HG03025 (cell line): Measurements from ENCODE around the gene CNTNAP5.

ENCODE experiments used
- ATAC-seq: cut with Tn5 transposase; IDR thresholded peaks from one replicate; pipeline ENCODE4 v1.9.1; 2021; ENCODE audit warnings: mild to moderate bottlenecking, moderate library complexity; ENCODE audit not compliant: unreplicated experiment, low FRiP score

The CNTNAP5 gene

DNA sequence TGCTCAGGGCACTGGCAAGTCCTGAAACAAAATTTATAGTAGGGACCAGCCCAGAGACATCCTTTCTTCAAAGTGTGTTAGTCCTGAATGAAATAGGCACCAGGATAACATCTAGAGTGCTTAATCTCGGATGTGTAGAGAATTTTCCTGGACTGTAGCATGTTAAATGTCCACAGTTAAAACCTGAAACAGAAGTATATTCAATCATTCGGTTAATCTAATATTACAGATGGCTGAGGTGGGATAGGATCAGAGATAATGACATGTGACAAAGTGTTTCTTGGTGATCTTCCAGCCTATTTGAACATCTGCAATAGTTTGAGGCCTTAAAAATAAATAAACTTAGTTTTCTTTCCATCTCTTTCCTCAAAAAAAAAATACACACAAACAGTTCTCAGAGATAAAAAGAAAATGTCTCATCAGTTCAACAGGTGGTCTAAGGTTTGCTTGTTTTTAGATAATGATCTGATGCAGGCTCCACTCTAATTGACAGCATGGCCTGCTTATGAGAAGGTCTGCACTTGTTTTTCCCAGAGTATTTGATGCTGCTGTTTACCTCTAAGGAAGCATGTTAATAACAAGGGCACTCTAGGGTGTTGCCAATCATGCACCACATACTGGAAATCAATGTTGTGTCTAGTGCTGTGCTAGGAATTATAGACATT lies 25.9 kb downstream of the CNTNAP5 start:
- ATAC-seq, result no peak

DNA sequence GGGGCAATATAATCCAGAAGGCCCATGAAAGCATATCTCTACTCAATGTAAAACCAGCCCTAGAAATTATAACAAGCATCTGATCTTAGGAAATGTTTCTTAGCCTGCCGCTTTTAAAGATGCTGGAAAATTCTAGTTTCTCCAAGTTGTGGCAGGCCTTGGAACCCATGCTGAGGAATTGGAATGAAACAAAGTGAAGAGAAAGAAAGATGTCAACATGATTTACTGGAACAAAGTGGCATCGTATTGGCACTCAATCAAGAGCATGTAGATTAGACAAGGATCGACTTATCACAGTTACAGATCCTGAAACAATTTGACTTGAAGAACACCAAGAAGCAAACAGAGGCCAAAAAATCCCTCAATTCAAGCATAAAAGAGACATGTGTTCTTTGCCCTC lies 28.7 kb downstream of the CNTNAP5 start:
- ATAC-seq, result no peak

DNA sequence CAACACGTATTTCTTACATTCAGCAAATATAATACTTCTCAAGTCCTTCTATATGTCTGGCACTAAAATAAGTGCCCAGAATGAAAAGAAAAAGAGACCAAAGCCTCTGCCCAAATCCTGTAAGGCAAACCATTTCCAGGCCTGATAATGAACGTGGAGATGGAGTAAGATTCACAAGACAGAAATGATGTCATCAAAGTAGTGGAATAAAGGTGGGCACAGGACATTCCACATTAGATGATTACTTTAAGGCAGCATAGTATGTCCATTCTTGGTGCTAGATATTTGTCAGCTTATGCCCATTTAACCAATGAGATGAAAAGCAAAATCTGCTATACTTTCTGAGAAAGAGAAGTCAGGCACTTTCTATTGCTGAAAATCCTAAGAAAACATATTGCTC lies 38.5 kb downstream of the CNTNAP5 start:
- no peak for ATAC-seq

DNA sequence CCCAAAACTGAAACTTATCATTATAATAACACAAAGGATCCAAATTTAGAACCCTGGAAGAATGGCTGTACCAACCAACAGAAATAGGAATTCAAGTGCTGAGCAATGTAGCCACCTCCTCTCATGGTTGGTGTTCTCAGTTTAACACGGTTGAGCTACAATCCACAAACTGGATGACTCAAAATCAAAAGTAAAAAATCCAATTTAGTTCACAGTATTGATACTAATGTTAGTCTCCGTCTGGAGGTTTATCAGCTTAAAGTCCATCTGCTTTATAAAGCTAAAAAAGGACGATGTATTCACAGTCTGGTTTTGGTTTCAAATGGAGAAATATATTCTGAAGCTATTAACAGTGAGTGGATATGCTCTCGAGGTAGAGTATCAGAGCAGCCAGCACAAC lies 40.5 kb downstream of the CNTNAP5 start:
- no peak for ATAC-seq

DNA sequence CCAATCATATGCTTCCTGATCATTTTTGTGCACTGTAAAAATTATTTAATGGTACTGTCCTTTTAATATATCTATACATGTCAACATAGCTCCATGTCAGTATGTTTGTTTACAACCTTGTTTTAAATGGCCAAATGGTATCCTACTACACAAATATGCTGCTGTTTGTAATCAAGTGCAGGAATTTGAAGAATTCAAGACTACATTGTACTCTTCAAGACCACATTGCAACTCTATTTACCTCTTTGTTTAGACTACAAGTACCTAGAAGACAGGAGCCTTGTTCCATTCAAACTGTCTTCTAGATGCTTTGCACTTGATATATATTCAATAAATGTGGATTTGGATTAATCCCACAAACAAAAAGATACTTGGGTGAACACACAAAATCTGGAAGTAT lies 41.7 kb downstream of the CNTNAP5 start:
- no peak for ATAC-seq

DNA sequence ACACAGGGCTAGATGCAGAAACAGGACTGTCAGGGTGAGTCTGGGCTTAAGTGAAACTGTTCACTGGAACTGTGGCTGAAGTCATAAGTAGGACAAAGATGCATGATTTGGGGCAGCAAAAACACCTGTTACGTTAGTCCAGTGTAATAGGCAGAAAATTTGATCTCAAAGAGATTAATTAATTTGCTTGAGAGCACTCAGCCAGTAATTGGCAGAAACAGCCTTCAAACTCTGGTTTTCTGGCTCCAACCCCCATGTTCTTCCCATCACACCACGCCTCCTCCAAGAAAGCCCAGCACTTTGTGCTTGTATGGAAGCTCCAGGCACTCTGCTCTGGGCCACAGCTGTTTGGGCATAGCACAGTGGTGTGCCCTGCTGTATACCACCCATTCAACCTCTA lies 54.0 kb downstream of the CNTNAP5 start:
- no peak for ATAC-seq

DNA sequence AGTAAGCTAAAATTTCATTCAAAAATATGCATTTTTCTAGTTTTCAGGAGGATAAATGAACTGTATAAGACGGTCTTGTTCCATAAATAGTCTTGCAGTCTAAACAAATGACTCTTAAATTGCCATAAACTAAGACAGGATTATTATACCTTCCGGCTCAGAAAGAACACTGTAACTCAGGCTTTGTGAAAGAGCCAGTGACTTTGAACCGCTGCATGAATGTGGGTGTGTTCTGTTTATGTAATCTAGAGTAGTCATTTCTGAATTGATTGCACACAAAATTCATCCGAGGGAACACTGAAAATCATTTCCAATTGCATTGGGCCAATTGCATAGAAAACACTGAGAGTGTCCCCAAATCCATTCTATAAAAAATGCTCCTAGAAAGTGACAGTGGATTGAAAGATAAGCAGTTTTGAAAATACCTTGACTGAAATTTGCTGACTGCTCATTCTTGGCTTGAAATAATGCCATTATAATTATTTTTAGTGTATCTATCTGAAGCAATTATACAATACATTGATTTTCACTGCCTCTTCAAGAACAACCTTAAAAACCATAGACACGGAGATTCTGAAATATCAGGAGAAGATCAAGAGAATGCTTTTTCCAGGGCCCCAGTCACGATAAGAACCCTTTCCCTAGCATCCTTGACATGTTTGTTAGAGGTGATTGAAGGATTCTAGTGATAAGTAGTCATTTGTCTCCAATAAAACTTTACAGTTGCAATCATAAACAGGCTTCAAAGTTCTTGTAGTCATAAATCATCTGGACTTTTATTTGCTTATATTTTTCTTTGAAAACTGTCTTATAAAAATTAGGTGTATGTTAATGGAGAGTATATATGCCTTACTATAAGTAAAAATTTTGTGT lies 55.4 kb downstream of the CNTNAP5 start:
- no peak for ATAC-seq

DNA sequence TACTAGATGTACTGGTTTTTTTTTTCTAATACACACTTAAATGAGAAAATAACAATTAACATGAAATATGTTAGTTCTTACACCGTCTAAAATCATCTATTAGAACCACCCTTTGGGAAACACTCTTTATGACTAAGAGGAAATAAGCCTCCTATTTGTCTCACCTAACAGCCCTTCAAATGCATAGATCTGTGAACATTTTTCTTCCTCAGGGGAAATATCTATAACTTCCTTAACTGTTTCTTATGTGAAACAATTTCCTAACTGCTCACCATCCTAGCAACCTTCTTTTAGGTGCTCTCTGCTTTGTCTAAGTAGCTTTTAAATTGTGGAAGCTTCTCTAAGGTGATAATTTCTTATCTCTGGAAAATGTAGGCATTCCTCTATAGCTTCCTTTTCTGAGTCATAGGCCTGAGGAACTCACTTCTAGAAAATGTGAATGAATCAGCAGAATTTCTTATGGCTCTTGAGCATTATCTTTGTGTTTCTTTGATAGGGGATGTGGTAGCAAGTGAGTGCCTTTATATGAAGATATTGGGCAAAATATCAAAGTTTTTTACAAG lies 56.1 kb downstream of the CNTNAP5 start:
- ATAC-seq, result no peak

DNA sequence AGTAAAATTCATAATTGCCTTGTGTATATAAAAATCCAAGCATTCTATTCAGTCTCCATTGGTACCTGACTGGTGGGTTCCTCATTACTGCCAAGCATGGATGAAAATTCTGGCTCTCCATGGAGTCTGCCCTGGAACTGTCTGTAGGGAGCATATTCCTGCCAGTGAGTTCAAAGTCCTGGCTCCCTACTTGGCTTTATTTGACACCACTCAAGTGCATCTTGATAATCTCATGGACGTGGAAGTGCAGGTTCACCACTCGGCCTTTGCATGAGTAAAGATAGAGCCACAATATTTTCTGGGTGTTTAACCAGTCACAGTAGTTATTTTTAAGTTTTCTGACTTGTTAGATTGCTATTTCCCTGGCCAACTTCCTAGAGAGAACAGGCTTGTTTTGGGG lies 63.5 kb downstream of the CNTNAP5 start:
- ATAC-seq, result no peak

DNA sequence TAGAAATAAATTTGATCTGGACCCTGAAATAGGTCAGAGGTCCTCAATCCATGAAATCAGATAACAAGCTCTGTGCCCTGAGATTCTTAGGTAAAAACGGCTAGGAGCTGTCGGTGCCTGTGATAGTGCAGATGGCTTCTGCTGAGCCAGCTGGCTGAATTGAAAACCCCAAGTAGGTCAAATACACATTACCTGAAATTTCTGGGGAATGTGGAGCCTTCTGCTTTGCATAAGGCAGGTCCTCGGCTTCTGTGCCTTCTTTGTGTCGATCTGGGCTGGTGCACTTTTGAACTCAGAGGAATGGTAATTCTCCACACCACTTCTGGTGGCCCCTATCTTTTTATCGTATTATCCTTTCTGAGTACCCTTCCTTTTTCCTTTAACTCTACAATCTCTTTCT lies 66.6 kb downstream of the CNTNAP5 start:
- no peak for ATAC-seq

DNA sequence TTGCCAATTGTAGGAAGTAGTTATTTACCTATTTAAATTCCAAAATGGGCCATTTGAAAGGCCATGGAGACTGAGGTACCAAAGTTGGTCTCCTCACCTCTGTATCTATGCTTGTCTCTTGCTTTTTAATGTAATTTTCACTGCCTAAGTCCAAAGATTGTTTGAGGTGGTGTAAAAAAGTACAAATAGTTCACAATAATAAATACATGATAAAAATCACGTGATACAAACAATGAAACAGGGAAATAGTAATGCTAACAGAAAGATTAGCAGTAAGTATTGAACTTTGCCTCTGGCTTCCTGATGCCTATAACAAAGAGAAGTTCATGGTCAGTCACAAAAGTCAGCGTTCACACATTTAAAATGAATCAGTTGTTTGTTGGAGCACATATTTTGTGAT lies 67.6 kb downstream of the CNTNAP5 start:
- no peak for ATAC-seq

DNA sequence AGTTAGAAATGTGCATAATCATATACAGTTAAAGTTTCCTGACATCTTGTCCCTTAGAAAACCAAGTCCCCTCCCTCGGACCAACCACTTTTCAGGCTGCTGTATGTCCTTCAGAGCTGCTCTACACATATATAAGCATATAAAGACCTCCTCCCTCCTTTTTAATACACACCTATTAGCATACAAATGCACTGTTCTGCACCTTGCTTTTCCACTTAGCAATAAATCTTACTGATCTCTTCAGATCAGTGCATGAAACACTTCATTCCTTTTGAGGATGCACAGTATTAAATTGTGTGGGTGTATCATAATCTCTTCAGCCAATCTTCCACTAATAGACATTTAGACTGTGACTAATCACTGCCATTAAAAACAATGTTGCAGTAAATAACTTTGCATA lies 79.8 kb downstream of the CNTNAP5 start:
- ATAC-seq, result no peak

DNA sequence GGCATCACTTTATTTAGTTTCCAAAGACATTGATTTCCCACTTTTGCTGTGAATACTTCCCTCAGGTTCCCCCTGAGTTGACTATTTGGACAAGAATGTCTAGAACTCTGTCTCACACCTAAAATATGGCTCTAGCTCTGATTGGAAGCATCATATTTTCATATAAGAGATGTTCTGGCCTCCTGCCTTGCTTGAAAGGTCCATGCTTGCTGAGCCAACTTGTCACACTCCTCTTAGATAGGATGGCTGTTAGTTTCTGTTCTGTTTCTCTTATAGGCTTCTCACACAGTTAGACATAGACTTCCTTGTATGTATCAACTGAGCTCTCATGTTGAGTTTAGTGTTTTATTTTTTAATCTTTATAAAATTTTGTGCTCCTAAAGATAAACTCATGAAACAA lies 87.1 kb downstream of the CNTNAP5 start:
- ATAC-seq, result no peak

DNA sequence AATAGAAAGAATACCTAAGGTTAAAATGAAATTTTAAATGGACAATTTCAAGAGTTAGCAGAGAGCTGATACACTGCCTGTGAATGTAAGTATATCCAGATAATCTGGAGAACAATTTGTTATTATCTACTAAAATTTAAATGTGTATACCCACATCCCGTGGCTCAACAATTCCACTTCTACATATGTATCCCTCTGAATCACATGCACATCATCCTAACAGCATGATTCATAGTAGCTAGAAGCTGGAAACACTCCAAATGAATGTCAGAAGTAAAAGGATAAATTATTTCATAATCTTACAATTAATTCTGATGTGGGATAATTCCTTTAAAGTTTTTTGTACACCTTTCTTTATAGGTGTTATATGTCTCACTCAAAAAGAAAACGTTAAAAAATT lies 87.9 kb downstream of the CNTNAP5 start:
- no peak for ATAC-seq

DNA sequence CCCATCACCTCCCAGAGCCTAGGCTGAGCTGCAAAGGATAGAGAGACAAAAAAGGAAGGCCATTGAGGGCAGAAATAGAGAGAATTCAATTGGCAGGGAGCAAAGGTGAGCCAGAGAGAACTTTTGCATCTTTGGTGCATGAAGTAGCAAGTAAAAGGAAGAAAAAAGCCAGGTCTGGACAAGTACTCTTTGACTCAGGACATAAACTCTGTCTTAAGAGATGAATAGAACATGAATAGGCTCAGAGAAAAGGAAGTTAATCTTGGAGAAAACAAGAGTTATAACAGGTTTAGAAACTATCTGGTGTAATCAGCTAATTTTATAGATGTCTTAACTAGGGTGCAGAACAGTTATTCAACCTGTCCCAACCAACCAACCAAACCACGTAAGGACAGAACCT lies 95.2 kb downstream of the CNTNAP5 start:
- ATAC-seq, result no peak

DNA sequence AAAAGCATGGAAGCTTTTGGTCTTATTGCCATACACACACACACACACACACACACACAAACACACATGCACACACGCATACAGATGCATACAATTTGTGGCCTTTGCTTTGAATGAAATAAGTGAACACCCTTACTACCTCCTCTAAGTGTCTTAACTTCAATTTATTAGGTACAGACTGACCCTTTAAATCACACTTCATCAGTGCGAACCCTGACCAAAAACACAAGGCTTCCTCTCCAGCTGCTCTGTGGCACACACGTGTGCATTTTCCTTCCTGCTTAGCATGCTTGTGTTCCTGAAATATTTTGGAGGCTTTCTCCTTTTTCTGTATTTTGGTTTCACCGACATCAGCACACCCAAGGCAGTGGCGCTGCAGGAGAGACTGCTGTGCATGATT lies 96.0 kb downstream of the CNTNAP5 start:
- no peak for ATAC-seq

DNA sequence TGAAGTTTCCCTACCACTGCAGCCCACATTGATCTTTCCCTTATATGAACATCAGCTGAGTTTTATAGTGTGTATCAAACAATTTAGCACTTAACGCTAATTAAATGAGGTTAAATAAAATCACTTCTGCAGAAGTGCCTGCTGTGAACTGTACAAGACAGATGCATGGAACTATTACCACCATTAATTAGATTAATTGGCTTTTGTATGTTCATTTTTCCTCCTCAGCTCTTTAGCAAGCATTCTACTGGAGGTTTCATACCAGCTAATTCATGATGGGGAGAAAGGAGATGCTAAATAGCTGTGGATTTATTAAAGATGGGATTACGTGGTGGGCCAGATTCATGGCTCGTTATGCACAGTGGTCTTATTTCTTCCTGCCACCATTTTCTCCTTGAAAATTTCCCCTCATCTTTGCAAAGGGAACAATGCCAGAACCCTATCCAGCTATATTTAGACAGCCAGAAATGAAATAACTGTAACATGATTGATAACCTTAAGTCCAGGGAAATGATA lies 96.7 kb downstream of the CNTNAP5 start:
- ATAC-seq, result no peak

DNA sequence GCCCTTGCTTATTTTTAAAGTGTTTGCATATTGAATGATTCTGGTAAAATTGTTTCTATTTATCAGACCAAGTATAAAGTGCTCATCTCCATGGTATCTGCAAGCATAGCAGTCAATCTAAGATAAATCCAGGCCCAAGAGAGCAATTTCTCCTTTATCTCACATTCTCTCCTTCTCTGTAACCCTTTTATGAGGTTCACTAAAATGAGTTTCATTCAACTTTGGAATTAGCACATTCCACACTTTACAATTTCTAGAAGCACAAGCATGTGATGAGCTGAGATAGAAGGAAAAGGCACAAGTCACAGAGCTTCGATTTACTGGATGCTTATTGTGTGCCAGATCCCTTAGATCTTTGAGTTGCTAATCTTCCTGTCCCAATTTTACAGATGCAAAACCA lies 97.3 kb downstream of the CNTNAP5 start:
- ATAC-seq, result no peak

DNA sequence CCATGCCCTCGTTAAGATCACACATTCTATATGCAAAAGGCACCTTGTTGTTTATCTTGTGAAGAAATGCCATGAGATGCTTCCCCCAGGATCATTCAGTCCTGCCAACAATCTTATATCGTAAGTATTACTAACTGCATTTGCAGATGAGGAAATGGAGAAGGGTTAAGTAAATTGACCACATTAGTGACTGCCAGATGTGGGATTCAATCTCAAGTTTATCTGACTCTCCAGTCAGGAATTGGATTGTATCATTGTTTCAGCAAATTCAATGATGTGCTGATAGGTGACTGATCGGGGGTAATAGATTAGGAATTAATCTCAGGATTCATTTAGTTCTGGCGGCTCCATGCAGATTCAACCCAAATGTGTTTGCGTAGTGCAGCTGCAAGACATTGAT lies 106.2 kb downstream of the CNTNAP5 start:
- ATAC-seq, result no peak

DNA sequence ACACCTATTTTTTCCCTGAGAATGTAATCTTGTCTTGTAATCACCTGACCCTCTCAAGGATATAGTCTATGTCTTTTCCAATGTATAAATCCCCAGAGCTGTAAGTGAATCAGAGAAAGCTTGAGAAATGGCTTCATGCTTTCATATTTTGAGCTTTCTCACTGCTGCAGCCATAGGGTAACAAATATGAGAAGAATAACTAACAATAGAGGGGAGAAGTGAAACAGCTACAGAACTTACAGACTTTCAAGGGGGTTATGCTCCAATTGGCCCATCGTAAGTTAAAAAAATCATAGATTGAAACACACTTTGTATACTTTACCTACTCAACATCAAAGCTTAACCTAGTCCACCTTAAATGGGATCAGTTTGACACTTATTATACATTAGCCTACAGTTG lies 111.0 kb downstream of the CNTNAP5 start:
- no peak for ATAC-seq

DNA sequence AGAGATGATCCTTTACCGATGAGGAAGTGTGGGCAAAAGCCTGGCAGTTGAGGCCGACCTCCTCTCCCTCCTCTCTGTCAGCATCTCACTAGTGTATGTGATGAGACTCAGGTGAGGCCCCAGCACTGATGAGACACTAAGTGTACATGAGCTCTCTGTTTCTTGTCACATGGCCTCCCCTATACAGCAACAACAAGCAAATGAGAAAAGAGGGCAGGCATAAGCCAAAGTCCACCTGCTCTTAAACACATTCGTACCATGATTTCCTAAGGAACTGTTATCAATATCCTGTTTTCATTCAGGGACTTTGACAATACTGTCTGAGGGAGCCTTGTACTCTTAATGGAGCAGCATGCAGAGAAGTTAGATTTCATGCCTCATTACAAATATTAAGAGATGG lies 113.0 kb downstream of the CNTNAP5 start:
- ATAC-seq, result no peak

DNA sequence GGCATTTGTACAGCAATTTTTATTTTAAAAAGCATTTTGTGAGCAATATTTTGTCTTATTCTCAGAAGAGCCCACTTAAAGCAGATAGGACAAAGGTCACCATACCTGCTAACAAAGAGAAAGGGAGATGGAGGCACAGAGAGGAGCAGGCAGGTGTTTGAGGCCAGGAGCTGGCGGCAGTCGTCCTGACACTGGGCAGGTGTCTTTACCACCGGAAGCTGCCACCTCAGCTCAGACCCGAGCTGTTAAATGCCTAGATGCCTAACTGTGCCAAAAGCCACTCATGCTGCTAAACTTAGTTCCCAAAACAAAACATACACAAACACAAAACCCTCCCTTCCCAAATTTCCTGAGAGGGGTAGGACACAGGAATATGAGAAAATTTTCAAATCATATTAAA lies 120.9 kb downstream of the CNTNAP5 start:
- ATAC-seq, result no peak
